ENCODE results near the gene GPX4. TPM values are rescaled to one million over a fixed set of nuclear protein-coding genes. Genes with fewer than 3 reads are reported as not detected.

GPX4 gene
- total RNA-seq, 2 experiments from 2014 or later = 148 to 203 TPM

DNA sequence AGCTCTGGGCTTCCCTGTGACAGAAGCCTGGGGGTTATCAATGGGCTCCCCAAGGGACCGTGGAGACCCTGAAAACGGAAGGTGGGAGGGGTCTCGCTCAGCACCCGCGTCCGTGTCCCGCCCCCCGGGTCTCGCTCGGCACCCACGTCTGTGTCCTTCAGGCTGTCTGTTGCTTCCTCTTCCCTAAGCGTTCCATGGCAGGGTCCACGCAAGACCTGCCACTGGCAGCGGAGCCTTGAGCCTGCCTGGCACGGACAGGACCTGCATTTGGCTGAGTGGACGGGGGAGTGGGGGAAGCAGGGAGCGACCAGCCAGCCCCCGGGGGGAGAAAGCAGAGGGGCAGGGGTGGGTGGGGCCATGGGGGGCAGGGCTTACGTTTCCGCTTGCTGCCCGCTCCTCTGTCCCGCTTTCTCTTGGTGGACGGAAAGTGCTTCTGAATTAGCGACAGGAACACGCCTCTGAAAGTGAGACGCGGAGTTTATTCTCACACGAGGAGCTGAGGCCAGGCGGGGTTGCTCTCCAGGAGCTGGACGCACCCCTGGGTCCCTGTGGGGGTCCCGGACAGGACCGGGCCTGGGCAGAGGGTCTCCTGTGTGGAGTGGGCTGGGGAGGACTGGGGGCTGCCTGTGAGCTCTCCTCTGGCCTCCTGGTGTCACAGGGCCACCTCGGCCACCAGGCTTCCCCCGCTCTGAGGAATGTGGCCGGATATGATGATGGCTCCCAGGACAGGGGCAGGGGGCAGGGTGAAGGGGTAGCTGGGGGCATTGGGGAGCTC lies 12.0 kb downstream of the GPX4 start:
- ChIA-PET POLR2A (interaction anchor here (0.6 kb wide), 1 partner anchor 78 kb away, joined by 3 read pairs; no protein-coding TSS in a partner anchor), CTCF (ENCODE audit: unreplicated experiment) (no interaction called here)
- no TSS peak for BruUV-seq (replicated peaks)
- Histone ChIP-seq H3K36me3 (ENCODE audit: insufficient read depth, low read length) (peaks cover 28% of the 10 kb centered on the region), H3K4me3 (ENCODE audit: low read depth, low read length, poor library complexity, severe bottlenecking) (no peak overlapping the region), H3K4me2 (ENCODE audit: low read length) (no peak overlapping the region), H3K27ac (ENCODE audit: low read depth, low read length, poor library complexity, severe bottlenecking) (no peak overlapping the region), H3K9me2 (ENCODE audit: insufficient read depth, low read length) (no peaks in the 10 kb centered on the region), H3K9me3 (ENCODE audit: low read length) (no peaks in the 10 kb centered on the region), H2AFZ (ENCODE audit: low read length) (no peak overlapping the region), H3K4me1 (ENCODE audit: insufficient read depth, low read length, poor library complexity, severe bottlenecking) (peaks cover 4% of the 10 kb centered on the region), H4K20me1 (ENCODE audit: insufficient read depth, low read length) (no peaks in the 10 kb centered on the region), H3K79me2 (ENCODE audit: insufficient read depth, low read depth, low read length) (no peaks in the 10 kb centered on the region)
- no peak for DNase-seq (ENCODE audit: low spot score)
- intact Hi-C loops (cut with micrococcal nuclease; ENCODE audit: unreplicated experiment) = no loop called here
- no peak for TF ChIP-seq EZH2phosphoT487 (IDR thresholded peaks at IDR 0.05; ENCODE audit: borderline replicate concordance, low read depth, low read length)
- TF ChIP-seq, protein P1, sequence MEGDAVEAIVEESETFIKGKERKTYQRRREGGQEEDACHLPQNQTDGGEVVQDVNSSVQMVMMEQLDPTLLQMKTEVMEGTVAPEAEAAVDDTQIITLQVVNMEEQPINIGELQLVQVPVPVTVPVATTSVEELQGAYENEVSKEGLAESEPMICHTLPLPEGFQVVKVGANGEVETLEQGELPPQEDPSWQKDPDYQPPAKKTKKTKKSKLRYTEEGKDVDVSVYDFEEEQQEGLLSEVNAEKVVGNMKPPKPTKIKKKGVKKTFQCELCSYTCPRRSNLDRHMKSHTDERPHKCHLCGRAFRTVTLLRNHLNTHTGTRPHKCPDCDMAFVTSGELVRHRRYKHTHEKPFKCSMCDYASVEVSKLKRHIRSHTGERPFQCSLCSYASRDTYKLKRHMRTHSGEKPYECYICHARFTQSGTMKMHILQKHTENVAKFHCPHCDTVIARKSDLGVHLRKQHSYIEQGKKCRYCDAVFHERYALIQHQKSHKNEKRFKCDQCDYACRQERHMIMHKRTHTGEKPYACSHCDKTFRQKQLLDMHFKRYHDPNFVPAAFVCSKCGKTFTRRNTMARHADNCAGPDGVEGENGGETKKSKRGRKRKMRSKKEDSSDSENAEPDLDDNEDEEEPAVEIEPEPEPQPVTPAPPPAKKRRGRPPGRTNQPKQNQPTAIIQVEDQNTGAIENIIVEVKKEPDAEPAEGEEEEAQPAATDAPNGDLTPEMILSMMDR (conservative IDR thresholded peaks at IDR 0.05; ENCODE audit: low read length) = no peak

DNA sequence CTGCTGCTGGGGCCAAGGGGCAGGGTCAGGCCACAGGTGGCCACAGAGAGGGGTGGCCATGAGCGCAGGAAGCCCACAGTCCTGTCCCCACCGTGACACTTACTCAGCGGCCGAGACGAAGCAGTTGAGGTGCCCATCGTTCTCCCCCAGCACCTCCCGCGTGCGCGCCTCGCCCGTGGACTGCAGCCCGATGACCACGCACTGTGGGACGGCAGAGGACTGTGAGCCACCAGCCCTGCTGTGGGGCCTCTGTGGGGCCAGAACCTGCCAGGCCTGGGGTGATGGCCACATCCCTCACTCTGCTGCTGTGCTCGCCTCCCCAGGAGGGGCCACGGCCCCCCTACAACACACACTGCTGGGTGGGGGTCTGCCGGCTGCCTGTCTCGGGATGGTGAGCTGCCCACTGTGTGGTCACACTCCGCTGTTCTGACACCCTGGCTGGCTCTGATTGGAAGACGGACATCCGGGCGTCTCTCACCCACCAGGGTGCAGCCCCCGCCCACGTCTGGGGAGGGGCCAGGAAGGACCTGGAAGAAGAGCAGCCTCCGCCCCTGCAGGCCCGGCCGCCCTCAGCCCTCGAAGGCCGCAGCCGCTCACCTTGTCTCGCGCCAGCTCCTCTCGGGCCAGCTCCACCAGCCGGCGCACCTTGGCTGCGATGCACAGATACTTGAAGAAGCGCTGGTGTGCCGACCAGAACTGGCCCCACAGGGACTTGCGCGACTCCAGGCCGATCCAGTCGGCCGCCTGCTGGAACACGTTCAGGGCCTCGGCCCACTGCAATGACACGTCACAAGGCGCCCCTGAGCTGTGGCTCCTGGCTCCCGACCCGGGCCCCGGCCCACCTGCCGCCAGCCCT lies 13.2 kb downstream of the GPX4 start:
- H3K4me3 ChIP-seq (ENCODE audit: low read depth, low read length, poor library complexity, severe bottlenecking) = no peak overlapping the region
- no TSS peak for BruUV-seq (replicated peaks)
- CTCF ChIA-PET (ENCODE audit: unreplicated experiment) = no interaction called here
- no peaks in the 10 kb centered on the region for H4K20me1 ChIP-seq (ENCODE audit: insufficient read depth, low read length)
- H3K27ac ChIP-seq (ENCODE audit: low read depth, low read length, poor library complexity, severe bottlenecking) = no peak overlapping the region
- H2AFZ ChIP-seq (ENCODE audit: low read length) = no peak overlapping the region
- DNase-seq (ENCODE audit: low spot score) = no peak
- intact Hi-C loops (cut with micrococcal nuclease; ENCODE audit: unreplicated experiment) = no loop called here
- no peaks in the 10 kb centered on the region for H3K79me2 ChIP-seq (ENCODE audit: insufficient read depth, low read depth, low read length)
- POLR2A ChIA-PET = no interaction called here
- H3K4me1 ChIP-seq (ENCODE audit: insufficient read depth, low read length, poor library complexity, severe bottlenecking) = peaks cover 4% of the 10 kb centered on the region
- H3K9me2 ChIP-seq (ENCODE audit: insufficient read depth, low read length) = no peaks in the 10 kb centered on the region
- no peaks in the 10 kb centered on the region for H3K9me3 ChIP-seq (ENCODE audit: low read length)
- no peak overlapping the region for H3K4me2 ChIP-seq (ENCODE audit: low read length)
- peaks cover 38% of the 10 kb centered on the region for H3K36me3 ChIP-seq (ENCODE audit: insufficient read depth, low read length)
- TF ChIP-seq, protein P1 (conservative IDR thresholded peaks at IDR 0.05; ENCODE audit: low read length) = no peak
- no peak for TF ChIP-seq EZH2phosphoT487 (IDR thresholded peaks at IDR 0.05; ENCODE audit: borderline replicate concordance, low read depth, low read length)

All from OCI-LY7 (cell line).